Neuronal stem cell (in vitro differentiated cells): ENCODE measurements around the gene ARHGEF28.

Source experiments
- DNase-seq: peaks from one replicate; pipeline ENCODE4 v3.0.0-alpha.2; 2013; ENCODE audit warnings: low spot score
- H2AFZ ChIP-seq: one replicate; pipeline ENCODE4 v1.6.1; 2013; ENCODE audit warnings: mild to moderate bottlenecking, low read length, inconsistent platforms
- H2AK5ac ChIP-seq: 2 replicates; pipeline ENCODE4 v1.6.1; 2013; ENCODE audit warnings: low read depth, mild to moderate bottlenecking, inconsistent platforms, low read length, moderate library complexity, mixed read lengths
- H2BK120ac ChIP-seq: 2 replicates; pipeline ENCODE4 v1.6.1; 2013; ENCODE audit warnings: low read depth, mild to moderate bottlenecking, inconsistent platforms, low read length, moderate library complexity, mixed read lengths
- H2BK12ac ChIP-seq: one replicate; pipeline ENCODE4 v1.6.1; 2013; ENCODE audit warnings: low read length, inconsistent platforms
- H2BK15ac ChIP-seq: 2 replicates; pipeline ENCODE4 v1.6.1; 2013; ENCODE audit warnings: mild to moderate bottlenecking, low read length, inconsistent platforms, mixed read lengths
- H2BK5ac ChIP-seq: one replicate; pipeline ENCODE4 v1.6.1; 2013; ENCODE audit warnings: inconsistent platforms, mild to moderate bottlenecking, low read length, moderate library complexity
- H3K14ac ChIP-seq: one replicate; pipeline ENCODE4 v1.6.1; 2013; ENCODE audit warnings: low read length, inconsistent platforms
- H3K18ac ChIP-seq: 2 replicates; pipeline ENCODE4 v1.6.1; 2013; ENCODE audit warnings: low read length, inconsistent platforms
- H3K23ac ChIP-seq: 2 replicates; pipeline ENCODE4 v1.6.1; 2013; ENCODE audit warnings: low read depth, mild to moderate bottlenecking, mixed read lengths, low read length, inconsistent platforms; ENCODE audit not compliant: poor library complexity
- H3K27ac ChIP-seq: replicated peaks from 3 replicates; pipeline ENCODE4 v1.5.1; 2013; ENCODE audit warnings: low read length, inconsistent platforms
- H3K27me3 ChIP-seq, 3 experiments: 2 replicates each; pipeline ENCODE4 v1.6.1; 2013; ENCODE audit warnings: low read length in 3 of 3, mild to moderate bottlenecking in 2 of 3, inconsistent platforms in 1 of 3, low read depth in 1 of 3, mixed read lengths in 1 of 3, moderate library complexity in 1 of 3; ENCODE audit not compliant: control insufficient read depth in 3 of 3, insufficient read depth in 3 of 3
- H3K36me3 ChIP-seq, 2 donors: replicated peaks in 1 of 2; 2 replicates each; pipeline ENCODE4 v1.6.1; 2013; ENCODE audit warnings: low read length in 2 of 2; ENCODE audit not compliant: control insufficient read depth in 2 of 2, insufficient read depth in 2 of 2
- H3K4ac ChIP-seq: 2 replicates; pipeline ENCODE4 v1.6.1; 2013; ENCODE audit warnings: inconsistent platforms, mild to moderate bottlenecking, low read length, moderate library complexity
- H3K4me1 ChIP-seq, 2 donors: 1 replicate in 1 of 2; 2 replicates in 1 of 2; pipeline ENCODE4 v1.6.1; 2013; ENCODE audit warnings: low read length in 2 of 2, low read depth in 1 of 2; ENCODE audit not compliant: control insufficient read depth in 2 of 2, insufficient read depth in 1 of 2
- H3K4me2 ChIP-seq: one replicate; pipeline ENCODE4 v1.6.1; 2013; ENCODE audit warnings: mild to moderate bottlenecking, low read length, inconsistent platforms; ENCODE audit not compliant: insufficient read depth, poor library complexity, severe bottlenecking
- H3K4me3 ChIP-seq, 2 donors: 2 replicates each; pipeline ENCODE4 v1.5.1; 2013; ENCODE audit warnings: low read length in 2 of 2, mild to moderate bottlenecking in 2 of 2, inconsistent platforms in 1 of 2, moderate library complexity in 1 of 2
- H3K79me1 ChIP-seq: one replicate; pipeline ENCODE4 v1.6.1; 2013; ENCODE audit warnings: low read depth, mild to moderate bottlenecking, inconsistent platforms, low read length, moderate library complexity
- H3K9ac ChIP-seq: one replicate; pipeline ENCODE4 v1.6.1; 2013; ENCODE audit warnings: mild to moderate bottlenecking, low read depth, low read length, inconsistent platforms; ENCODE audit not compliant: poor library complexity
- H3K9me3 ChIP-seq, 2 donors: replicated peaks in 1 of 2; 2 replicates each; pipeline versions ENCODE3 to v1.6.1; 2013; ENCODE audit warnings: low read length in 2 of 2, mild to moderate bottlenecking in 2 of 2, inconsistent platforms in 1 of 2, low read depth in 1 of 2, mixed read lengths in 1 of 2, moderate library complexity in 1 of 2; ENCODE audit not compliant: control insufficient read depth in 2 of 2, insufficient read depth in 1 of 2
- H4K8ac ChIP-seq: one replicate; pipeline ENCODE4 v1.6.1; 2013; ENCODE audit warnings: low read depth, mild to moderate bottlenecking, inconsistent platforms, low read length, moderate library complexity
- H4K91ac ChIP-seq: one replicate; pipeline ENCODE4 v1.6.1; 2013; ENCODE audit warnings: low read length, low read depth, mild to moderate bottlenecking, inconsistent platforms; ENCODE audit not compliant: poor library complexity
- WGBS, 2 donors: extraction: QIAGEN DNeasy Blood & Tissue Kit; methylation state at CpG; one replicate each; pipeline ENCODE4 v1.1.7; 2013; ENCODE audit warnings: missing lambda C conversion rate in 2 of 2, mixed read lengths in 1 of 2; ENCODE audit not compliant: insufficient read length in 2 of 2, insufficient replicate concordance in 1 of 2; ENCODE audit errors: extremely low coverage in 2 of 2; 5-methylcytosine and 5-hydroxymethylcytosine counted together

The ARHGEF28 gene

DNA sequence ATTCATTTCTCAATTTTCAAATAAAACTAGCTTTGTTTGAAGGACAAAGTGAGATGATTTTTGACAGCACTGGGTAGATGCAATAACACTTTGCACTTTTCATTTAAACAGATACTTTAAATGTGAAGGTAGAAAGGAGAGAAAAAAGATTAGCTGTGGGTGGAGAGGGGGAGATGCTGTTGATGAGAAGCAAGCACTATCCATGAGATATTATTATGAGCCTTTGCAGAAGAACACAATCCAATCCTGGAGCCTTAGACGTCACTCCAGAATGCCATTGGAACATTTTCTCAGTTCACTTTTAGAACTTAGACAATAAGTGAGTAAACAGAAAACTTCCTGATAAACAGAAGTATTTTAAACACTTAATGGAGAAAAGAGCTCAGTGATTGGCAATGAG lies 351.1 kb downstream of the ARHGEF28 start:
- Histone ChIP-seq H2AFZ (no peak overlapping the region), H4K8ac (no peak overlapping the region), H3K27ac (no peak overlapping the region), H3K79me1 (no peaks in the 10 kb centered on the region), H3K14ac (no peak overlapping the region), H2AK5ac (no peak overlapping the region), H2BK12ac (no peak overlapping the region), H3K4ac (no peak overlapping the region), H3K18ac (no peak overlapping the region), H3K36me3 (no peaks in the 10 kb centered on the region), H3K9me3 (no peaks in the 10 kb centered on the region), H3K4me1 (no peaks in the 10 kb centered on the region), H4K91ac (no peak overlapping the region), H2BK15ac (no peak overlapping the region), H2BK5ac (no peak overlapping the region), H3K4me3 (no peak overlapping the region), H3K27me3 (peaks cover 0 to 2% (median 0%) of the 10 kb centered on the region in 3 experiments), H3K23ac (no peak overlapping the region), H3K4me2 (no peak overlapping the region), H3K9ac (no peak overlapping the region), H2BK120ac (no peak overlapping the region)
- no peak for DNase-seq
- WGBS, 2 donors, result no CpG with 5 or more reads among the region's 1 CpG

DNA sequence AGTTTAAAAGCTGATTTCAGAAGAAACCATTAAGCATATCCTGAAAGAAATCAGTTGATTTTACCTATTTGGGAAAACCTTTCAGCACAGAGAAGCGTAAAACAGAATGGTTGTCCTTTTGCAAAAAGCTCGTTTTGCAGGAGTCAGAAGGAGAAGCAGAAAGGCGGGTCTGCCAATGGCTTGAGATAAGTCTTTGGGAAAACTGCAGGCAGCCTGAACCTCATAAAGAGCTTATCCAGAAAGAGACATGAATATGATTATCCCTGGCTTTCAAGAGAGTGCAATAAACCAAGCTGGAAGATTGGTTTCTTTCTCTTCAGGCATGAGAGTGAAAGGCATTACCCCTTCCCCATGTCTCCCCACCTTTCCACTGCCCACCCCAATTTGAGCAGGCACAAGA lies 353.3 kb downstream of the ARHGEF28 start:
- no peak overlapping the region for H3K4me3 ChIP-seq
- H2BK15ac ChIP-seq, result no peak overlapping the region
- no peak overlapping the region for H4K91ac ChIP-seq
- no peak overlapping the region for H3K14ac ChIP-seq
- H2BK12ac ChIP-seq, result no peak overlapping the region
- DNase-seq, result no peak
- no peaks in the 10 kb centered on the region for H3K79me1 ChIP-seq
- H3K9ac ChIP-seq, result no peak overlapping the region
- no peak overlapping the region for H2BK120ac ChIP-seq
- H3K4me2 ChIP-seq, result no peak overlapping the region
- H3K27me3 ChIP-seq, result peaks cover 0 to 2% (median 0%) of the 10 kb centered on the region in 3 experiments
- no CpG with 5 or more reads among the region's 3 CpGs for WGBS, 2 donors
- H2AK5ac ChIP-seq, result no peak overlapping the region
- no peak overlapping the region for H2BK5ac ChIP-seq
- no peak overlapping the region for H3K23ac ChIP-seq
- no peak overlapping the region for H3K18ac ChIP-seq
- H3K9me3 ChIP-seq, result no peaks in the 10 kb centered on the region
- no peak overlapping the region for H2AFZ ChIP-seq
- H3K36me3 ChIP-seq, result no peaks in the 10 kb centered on the region
- H4K8ac ChIP-seq, result no peak overlapping the region
- peaks cover 0 to 1% of the 10 kb centered on the region in 2 donors for H3K4me1 ChIP-seq
- H3K27ac ChIP-seq, result no peak overlapping the region
- no peak overlapping the region for H3K4ac ChIP-seq

DNA sequence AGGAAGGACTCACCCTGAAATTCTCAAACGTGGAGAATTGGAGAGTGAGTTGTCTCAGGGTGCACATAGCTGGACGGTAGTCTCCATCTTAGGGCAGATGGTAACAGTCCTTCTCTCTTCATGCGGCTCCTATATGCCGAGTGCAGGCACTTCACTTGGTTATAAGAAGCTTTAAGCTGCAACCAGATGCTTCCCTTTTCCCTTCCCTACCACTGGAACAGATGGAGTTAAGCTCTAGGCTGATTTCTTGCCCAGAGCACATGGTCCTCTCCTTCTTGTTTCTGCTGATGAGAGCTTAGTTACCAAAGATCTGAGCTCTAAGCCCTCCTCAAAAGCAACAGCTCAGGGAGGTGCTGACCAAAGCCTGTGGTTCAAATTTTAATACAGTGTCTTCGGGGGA lies 355.7 kb downstream of the ARHGEF28 start:
- H3K14ac ChIP-seq, result no peak overlapping the region
- H3K9ac ChIP-seq, result no peak overlapping the region
- H3K4me3 ChIP-seq, result no peak overlapping the region
- H3K18ac ChIP-seq, result no peak overlapping the region
- no peak overlapping the region for H4K91ac ChIP-seq
- H2BK5ac ChIP-seq, result no peak overlapping the region
- H3K27me3 ChIP-seq, result peaks cover 0 to 2% (median 0%) of the 10 kb centered on the region in 3 experiments
- no peak overlapping the region for H2BK12ac ChIP-seq
- H2BK15ac ChIP-seq, result no peak overlapping the region
- no peak overlapping the region for H3K4ac ChIP-seq
- no peak overlapping the region for H2BK120ac ChIP-seq
- no peaks in the 10 kb centered on the region for H3K79me1 ChIP-seq
- no peak overlapping the region for H3K27ac ChIP-seq
- H2AFZ ChIP-seq, result no peak overlapping the region
- H3K23ac ChIP-seq, result no peak overlapping the region
- no CpG with 5 or more reads among the region's 5 CpGs for WGBS, 2 donors
- H4K8ac ChIP-seq, result no peak overlapping the region
- H3K4me1 ChIP-seq, result peaks cover 0 to 1% of the 10 kb centered on the region in 2 donors
- DNase-seq, result no peak
- no peak overlapping the region for H3K4me2 ChIP-seq
- H3K9me3 ChIP-seq, result no peaks in the 10 kb centered on the region
- no peaks in the 10 kb centered on the region for H3K36me3 ChIP-seq
- no peak overlapping the region for H2AK5ac ChIP-seq

GRCh38 chr5:73983644-73984043 lies 357.6 kb downstream of the ARHGEF28 start:
- Histone ChIP-seq H3K79me1 (no peaks in the 10 kb centered on the region), H3K4me3 (no peak overlapping the region), H3K9ac (no peak overlapping the region), H4K8ac (no peak overlapping the region), H3K23ac (no peak overlapping the region), H2AFZ (no peak overlapping the region), H2AK5ac (no peak overlapping the region), H4K91ac (no peak overlapping the region), H3K4me1 (peaks cover 0 to 1% of the 10 kb centered on the region in 2 donors), H2BK15ac (no peak overlapping the region), H3K27me3 (no peaks in the 10 kb centered on the region), H2BK12ac (no peak overlapping the region), H3K9me3 (no peaks in the 10 kb centered on the region), H3K27ac (no peak overlapping the region), H3K4ac (no peak overlapping the region), H3K36me3 (no peaks in the 10 kb centered on the region), H3K4me2 (no peak overlapping the region), H2BK120ac (no peak overlapping the region), H3K14ac (no peak overlapping the region), H3K18ac (no peak overlapping the region), H2BK5ac (no peak overlapping the region)
- DNase-seq, result no peak
- WGBS, 2 donors, result no CpG with 5 or more reads among the region's 1 CpG
